ENCODE data around the gene EI24. TPM values are rescaled to one million over a fixed set of nuclear protein-coding genes. Genes with fewer than 3 reads are reported as not detected.
A peak's percentile ranks its signal among the peaks of the same experiment; 100 is the strongest.

EI24 gene
- total and polyA plus RNA-seq, 2 of the 8 experiments (the other 6 are each of a cell fraction or from before 2014, with no cell fraction given) = 135 to 264 TPM

DNA sequence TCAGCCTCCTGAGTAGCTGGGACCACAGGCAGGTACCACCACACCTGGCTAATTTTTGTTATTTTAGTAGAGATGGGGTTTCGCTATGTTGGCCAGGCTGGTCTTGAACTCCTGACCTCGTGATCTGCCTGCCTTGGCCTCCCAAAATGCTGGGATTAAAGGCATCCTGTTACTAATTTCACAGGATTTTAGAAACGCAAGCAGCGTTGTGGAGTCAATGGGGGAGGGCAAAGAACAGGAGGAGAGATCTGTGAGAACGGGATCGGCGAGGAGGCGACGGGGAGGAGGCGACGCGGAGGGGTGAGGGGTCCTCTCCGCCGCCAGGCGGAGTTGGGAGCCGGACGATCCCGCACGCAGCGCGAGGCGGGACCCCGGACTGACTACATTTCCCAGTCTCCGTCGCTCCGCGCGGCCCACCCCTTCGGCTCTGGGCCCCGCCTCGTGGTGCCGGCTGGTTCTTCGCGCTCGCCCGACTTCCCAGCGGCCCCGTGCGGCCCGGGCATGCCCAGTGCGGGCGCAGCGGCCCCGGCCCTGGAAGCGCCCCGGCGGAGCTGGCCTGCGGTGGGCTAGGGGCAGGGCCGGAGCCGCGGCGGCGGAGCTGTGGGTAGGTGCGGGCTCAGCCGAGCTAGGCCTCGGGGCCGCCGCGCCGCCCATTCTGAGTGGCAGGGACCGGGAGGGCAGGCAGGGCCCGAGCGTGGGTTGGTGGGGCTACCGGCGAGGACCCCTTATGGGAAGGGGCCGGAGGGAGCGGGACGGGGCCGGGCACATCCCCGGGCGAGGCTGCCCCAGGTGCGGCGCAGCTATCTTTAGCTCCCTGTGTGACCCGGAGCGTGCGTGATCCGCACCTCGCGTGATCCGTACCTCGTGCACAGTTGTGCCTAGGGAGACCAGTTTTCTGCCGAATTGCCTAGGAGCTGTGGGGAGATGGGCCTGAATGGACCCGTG, at the start of gene EI24 (continued):
- TF ChIP-seq TCF12 (IDR thresholded peaks at IDR 0.05; ENCODE audit: low read depth, low read length) (peak; percentile 62; the same call in 1 of the 2 replicates), CTBP2 (IDR thresholded peaks at IDR 0.05; ENCODE audit: borderline replicate concordance, insufficient read depth, insufficient read length, low read length) (peak; percentile 35), SP2 (IDR thresholded peaks at IDR 0.05; ENCODE audit: low read length) (no peak), KDM1A (IDR thresholded peaks at IDR 0.05; ENCODE audit: borderline replicate concordance, low read length) (peak; percentile 79; the same call in 1 of the 2 replicates)

Measured in H1 (cell line).